Upper lobe of left lung (tissue), 4 donors: ENCODE data around the gene GLDN.

ENCODE experiments used
- CTCF ChIP-seq, 6 experiments: fragments of 450-650 bp in 4 of 6; fragments of 200-600 bp in 2 of 6; sonication (generic) in 2 of 6; IDR thresholded peaks; one replicate each; pipeline ENCODE4 v1.5.1; 2016 to 2019; ENCODE audit warnings: antibody characterized with exemption in 6 of 6
- EP300 ChIP-seq, 4 donors: sonication (generic); formaldehyde crosslinking; IDR thresholded peaks; one replicate each; pipeline ENCODE4 v1.5.1; 2017; ENCODE audit warnings: antibody characterized with exemption in 4 of 4, control low read depth in 2 of 4
- POLR2A ChIP-seq, 4 donors: fragments of 450-650 bp; IDR thresholded peaks; one replicate each; pipeline ENCODE4 v1.5.1; 2016 to 2017; ENCODE audit warnings: antibody characterized with exemption in 4 of 4, mild to moderate bottlenecking in 2 of 4
- POLR2AphosphoS5 ChIP-seq, 2 donors: sonication (generic); formaldehyde crosslinking; IDR thresholded peaks; one replicate each; pipeline ENCODE4 v1.5.1; 2017; ENCODE audit warnings: antibody characterized with exemption in 2 of 2

DNA sequence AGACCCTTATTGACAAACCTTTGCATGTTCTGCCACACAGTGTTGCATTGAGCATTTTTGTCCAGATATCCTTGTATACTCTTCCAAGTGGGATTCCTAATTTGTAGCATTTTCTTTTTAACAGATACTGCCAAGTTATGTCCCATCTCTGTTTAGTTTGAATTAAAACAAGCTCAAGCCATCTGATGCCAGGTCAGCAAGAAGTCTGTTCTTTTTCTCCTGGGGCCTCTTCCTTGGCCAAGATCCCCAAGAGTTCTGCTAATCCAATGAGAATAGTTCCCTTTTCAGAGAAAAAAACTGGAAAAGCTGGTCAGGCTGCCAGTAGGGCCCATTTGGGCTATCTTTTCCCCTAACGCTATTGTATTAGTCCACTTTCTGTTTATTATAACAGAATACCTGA is 29.8 kb downstream of the GLDN start:
- TF ChIP-seq CTCF (IDR thresholded peaks at IDR 0.05) (no peak), POLR2A (IDR thresholded peaks at IDR 0.05) (no peak), POLR2AphosphoS5 (IDR thresholded peaks at IDR 0.05) (no peak), EP300 (IDR thresholded peaks at IDR 0.05) (no peak)
